Iris pigment epithelial cell (primary cell): ENCODE results near the gene PDE4C.
"Not testable (repeated sequence)": the region's sequence is repeated elsewhere in the genome, so short reads cannot be mapped to it uniquely, and the experiment has no call there.

Experiments used
- DNase-seq: peaks from one replicate; pipeline ENCODE4 v3.0.0-alpha.2; 2011; ENCODE audit warnings: low read depth

Gene PDE4C

DNA sequence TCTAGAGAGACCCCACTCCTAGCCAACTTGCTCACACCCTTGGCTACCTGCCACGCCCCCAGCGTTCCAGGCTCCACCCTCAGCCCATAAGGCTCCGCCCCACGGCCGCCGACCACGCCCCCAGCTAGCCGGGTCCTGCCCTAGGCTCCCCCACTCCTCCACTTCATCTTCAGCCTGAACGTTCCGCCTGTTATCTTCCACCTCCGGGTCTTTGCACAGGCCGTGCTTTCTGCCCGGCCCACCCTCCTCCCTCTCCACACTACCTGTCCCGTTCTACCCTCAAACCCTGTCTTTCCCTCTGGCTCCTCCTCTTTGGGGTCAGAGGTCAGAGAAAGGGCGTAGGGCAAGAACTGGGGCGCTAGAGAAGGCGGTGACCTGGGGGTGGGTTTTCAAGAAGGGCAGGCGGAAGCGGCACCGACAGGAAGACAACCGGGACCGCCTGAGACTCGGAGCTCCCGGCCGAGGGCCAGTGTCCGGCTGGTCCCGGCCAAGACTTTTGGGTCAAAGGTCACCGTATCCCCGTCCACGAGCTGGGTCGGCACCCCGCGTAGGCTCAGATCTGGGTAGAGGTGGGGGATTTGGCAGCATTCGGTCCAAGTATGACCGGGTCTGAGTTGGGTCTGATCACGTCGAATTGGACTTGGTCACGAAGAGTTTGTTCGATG is 2.2 kb downstream of the PDE4C start:
- DNase-seq, result peak; percentile 19

DNA sequence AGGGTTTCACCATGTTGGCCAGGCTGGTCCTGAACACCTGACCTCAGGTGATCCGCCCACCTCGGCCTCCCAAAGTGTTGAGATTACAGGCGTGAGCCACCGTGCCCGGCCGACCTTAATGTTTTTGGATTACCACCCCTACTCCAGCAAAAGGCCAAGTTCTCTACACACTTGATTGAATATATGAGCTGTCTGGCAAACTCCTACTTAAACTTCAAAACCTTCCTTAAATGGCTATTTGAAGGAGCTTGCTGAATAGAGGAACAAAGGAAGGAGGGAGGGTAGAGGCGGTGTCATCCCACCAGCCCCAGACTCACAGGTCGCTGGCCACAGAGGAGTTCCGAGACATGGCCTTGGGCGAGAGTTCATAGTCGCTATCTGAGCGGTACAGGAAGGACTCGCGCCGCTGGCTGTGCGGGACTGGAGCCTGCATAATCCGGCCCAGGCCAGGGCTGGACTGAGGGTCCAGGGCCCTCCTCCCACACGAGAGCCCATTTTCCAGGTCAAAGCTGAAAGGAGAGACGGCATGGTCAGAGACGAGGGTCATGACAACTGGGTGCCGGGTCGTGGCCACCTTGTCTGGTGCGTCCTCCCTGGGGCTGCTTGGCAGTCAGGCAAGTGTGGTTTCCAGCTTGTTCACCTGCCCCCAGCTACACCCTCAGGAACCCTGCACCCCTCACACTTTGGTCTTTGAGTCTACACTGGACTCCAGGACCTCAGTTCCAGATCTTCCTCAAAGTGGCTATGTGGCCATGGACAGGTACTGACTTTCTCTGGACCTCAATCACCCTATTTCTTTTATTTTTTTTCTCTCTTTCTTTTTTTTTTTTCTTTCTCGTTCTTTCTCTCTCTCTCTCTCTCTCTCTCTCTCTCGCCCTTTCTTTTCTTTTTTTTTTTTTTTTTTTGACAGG is 4.2 kb downstream of the PDE4C start:
- no peak for DNase-seq

DNA sequence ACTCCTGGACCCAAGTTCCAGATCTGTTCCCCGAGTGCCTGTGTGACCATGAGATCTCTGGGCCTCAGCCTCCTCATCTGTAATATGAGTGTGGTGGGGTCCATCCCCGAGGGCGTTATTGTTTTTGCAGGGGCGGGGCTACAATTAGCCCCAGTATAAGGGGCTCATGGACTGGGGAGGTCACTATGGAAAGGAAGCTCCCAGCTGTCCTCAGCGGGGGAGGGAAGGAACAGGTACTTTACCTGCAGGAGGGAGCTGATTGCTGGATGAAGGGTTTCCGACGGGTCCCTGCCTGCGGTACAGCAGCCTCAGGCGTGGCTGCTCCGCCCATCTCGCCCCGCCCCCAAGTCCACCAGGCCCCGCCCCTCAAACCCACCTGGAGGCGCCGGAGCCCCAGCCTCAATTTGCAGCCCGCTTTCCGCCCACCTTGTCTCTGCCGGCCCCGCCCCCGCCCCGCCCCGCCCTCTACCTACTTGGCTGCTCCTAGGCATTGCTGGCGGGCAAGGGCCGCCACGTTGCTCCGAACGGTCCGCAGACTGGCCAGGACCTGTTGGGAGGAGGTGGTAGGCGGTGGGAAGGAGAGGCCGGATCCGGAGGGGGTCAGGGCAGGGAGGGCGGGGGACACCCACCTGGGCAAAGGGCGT is 5.5 kb downstream of the PDE4C start:
- DNase-seq, result no peak

DNA sequence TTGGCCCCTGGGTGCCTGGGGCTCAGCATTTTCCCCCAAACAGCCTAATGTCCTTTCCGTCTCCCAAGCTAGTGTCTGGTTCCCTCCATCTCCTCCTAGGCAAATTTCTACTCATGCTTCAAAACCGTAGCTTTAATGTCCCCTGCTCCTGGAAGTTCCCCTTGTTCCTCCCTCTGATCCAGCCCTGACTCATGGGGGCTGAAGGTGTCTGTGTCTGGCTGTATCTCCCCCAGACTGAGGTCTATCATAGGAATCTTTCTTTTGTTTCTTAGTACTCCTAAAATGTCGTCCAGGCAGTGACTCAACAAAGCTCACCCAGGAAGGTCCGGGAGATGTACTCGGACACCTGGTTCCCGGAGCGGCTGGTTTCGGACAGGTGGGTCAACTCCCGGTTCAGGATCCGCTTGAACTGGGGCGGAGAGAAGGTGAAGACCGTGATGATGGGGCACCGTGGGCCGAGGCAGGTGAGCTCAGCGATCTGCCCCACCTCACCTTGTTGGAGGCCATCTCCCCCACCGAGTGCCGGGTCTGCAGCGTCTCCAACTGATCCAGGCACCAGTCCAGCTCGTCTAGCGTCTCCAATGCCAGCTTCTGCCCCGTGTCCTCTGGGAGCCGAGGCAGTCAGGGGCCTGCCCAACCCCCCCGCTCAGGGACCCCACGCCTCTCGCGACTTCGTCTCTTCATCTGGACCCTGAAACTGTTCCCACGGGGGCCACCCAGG is 6.2 kb downstream of the PDE4C start:
- no peak for DNase-seq

DNA sequence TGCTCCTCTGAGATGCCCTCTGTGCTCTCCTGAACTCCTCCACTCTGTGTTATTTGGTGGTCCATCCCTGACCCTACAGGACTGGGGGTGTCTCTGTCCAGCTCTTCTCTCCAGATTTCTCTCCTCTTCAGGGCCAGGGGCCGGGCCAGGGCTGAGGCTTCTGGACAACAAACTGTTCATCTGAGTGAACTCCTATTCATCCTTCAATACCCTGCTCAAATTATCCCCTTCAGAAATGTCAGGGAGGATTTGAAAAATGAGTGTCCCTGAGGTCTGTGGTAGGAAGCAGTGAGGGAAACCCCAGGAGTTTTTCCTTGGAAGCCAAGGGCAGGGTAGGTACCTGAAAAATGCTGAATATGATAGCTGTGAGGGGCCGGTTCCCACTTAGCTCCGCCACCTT is 7.6 kb downstream of the PDE4C start:
- no peak for DNase-seq

DNA sequence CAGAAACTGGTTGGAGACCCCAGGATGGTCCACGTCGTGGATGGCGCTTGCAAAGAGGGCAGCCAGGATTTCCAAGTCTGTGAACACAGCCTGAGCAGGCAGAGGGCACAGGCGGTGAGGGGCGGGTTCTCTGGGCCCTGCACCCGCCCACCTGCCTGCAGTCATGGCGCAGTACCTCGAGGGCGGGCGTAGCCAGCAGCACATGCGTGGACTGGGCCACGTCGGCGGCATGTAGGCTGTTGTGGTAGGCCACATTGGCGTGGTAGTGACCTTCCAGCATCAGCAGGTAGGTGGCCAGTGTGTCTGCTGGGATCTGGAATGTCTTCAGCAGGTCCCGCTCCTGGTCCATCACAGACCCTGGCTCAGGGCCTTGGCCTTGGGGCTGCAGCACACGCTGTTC is 8.1 kb downstream of the PDE4C start:
- no peak for DNase-seq

DNA sequence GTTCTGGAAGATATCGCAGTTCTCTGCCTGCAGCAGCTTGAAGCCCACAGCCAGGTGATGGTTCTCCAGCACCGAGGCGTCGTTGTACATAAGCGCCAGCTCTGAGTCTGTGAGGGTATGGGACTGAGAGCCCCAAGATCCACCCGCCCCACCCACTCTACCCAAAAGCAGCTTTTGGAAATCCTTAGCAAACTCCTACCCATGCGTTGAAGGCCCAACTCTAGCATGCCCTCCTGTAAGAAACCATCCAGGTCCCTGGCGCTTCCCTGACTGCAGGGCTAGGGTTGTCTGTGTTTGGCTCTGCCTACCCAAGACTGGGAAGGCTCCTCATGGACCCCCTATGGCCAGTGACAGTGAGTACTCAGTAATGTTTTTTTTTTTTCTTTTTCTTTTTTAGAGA is 9.4 kb downstream of the PDE4C start:
- DNase-seq, result no peak

DNA sequence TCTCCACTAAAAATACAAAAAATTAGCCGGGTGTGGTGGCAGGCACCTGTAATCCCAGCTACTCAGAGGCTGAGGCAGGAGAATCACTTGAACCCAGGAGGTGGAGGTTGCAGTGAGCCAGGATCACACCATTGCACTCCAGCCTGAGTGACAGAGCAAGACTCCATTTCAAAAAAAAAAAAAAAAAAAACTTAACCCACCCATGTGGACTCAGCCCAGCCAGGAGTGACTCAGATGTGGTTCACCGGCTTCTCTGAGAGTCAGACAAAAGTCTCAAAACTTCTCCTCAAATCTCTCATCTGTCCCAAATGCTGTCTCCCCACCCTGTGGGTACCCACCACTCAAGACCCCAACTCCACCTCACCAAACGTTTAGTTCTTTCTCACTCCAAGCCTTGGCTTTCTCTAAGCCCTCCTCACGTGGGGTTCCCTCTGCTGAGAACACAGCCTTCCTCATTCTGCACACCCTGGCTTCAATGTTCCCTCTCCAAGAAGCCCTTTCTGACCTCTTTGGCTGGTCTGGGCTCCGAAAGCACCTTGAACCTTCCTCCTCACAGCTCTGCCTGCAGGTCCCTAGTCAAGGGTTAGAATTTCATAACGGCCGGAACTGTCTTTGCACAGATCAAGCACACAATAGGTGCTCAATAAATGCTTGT is 11.3 kb downstream of the PDE4C start:
- DNase-seq, result peak; percentile 64

DNA sequence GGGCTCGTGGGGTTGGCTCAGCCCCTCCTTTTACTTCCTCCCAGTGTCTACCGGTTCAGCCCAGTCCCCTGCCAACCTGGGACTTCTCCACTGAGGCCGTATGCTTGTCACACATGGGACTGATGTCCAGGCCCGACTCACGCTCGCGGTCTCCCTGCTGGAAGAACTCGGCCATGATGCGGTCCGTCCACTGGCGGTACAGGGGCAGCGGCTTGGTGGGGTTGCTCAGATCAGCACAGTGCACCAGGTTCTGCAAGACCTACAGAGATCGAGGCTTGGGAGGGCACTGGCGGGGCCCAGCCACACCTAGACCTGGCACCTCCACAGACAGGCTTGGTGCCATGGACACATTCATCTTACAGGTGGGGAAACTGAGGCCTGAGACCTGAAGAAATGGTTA is 14.6 kb downstream of the PDE4C start:
- no peak for DNase-seq

DNA sequence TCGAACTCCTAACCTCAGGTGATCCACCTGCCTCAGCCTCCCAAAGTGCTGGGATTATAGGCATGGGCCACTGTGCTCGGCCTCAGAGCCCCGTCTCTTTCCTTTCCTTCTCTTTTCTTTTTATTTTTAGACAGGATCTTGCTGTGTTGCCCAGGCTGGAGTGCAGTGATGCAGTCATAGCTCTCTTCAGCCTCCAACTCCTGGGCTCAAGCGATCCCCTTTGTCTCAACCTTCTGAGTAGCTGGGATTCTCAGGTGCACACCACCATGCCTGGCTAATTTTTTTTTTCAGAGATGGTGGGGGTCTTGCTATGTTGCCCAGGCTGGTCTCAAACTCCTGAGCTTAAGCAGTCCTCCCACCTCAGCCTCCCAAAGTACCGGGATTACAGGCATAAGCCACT is 16.3 kb downstream of the PDE4C start:
- DNase-seq, result not testable (repeated sequence)

DNA sequence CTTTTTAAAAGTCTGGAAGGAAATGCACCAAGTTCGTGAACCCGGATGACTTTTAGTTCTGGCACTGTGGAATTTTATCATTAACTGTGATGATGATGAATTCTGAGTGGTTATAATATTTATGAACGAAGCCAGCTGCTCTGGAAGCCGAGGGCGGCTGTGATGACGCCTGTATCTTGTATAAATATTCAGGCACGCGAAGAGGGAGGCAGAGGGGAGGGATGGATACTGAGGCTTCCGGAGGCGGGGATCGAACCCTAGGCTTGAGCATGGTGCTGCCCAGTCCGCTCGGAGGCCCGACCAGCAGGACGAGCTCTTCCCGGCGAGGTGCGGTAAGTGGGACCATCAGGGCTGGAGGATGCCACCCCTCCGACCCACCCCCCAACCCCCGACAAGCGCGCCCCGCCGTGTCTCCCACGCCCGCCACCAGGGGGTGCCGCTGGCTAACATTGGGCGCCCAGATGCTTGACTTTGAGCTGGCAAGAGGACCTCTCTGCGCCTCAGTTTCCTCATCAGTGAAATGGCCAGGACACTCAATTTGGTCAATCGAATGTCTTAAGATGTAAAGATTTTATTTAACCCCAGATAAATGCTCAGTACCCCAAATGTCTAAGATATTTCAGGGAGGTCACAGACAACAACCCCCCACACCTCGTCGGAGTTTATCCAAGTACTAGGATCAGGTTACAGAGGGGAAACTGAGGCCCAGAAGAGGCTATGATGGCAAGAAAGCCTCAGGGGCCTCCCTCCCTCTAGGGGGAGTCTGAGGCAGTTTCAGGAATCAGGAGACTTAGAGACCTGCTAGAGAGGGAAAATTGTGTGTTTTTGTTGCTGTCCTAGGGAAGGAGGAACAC is 17.9 kb downstream of the PDE4C start:
- peak; percentile 70 for DNase-seq

DNA sequence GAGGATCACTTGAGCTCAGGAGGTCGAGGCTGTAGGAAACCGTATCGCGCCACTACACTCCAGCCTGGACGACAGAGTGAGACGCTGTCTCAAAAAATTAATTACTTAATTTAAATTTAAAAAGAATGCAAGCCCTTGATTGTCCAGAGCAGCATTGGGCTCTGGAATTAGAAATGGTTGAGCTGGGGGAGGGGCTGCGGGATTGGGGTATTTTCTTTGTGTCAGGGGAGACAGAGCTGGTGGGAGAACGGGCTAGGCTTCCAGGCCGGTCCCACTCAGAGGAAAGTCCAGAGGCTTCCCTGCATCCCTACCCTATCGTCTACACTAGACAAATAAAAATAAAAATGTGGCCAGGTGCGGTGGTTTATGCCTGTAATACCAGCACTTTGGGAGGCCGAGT is 20.2 kb downstream of the PDE4C start:
- no peak for DNase-seq

DNA sequence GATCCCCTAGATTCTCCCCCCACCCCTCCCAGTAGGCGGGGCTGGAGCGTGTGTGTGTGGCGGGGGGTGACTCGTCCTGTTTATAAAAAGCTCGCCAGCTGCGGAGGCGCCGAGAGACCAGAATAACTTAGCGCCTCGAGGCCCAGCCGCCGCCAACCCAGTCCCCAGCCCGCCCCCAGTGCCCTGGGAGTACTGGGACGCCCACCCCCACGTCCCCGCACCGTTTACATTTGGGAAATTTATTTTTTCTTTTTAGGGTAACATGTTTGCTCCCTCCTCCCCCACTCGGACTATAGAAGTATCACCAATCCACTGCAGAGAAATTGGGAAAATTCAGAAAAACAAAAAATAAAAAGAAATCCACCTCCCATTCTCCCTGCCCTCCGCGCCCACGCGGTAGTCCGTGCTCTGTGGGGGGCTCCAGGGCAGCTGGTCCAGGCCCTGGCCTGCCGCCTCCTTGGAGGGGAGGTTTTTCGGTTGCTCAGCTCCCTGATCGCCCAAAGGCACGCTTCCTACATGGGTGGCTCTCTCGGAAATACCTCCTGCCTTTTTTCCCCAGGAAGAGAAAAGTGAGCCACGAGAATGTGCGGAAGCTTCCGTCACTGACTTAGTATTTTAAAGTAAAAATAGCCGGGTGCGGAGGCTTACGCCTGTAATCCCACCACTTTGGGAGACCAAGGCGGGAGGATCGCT is 20.9 kb downstream of the PDE4C start:
- peak; percentile 78 for DNase-seq

DNA sequence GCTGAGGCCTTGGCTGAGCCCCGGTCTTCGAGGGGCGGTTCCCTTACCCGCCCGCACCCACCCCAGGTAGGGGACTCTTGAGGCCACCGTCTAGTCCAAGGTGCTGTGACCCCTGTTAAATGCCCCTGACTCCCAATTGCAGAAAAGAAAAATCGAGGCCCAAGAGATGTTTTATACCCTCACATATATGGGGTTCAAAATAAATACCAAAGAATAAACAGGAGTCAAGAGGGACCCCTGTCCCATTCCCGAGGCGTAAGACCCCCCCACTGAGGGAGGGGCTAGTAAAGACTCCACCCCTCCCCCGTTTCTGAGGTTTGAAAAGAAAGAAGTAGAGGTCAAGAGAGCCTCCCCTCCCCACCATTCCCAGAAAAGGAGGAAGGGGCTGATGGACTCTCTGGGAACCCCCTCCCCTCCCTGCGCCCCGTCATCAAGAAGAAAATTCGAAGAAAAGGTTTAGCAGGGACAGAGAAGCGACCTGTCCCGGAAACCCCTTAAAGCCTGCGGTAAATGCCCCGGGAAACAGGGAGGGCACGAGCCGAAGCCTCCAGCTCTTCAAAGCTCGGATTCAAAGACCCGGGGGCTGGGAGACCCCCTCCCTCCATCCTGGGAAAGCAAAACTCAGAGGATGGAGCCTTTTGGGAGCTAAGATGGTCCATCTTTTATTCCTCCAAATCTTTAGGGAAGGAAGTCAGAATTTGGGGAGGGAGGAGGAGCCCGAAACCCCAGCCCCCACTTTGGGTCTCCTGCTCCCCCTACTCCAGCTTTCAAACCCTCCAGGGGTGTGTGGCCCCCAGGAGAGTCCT is 21.6 kb downstream of the PDE4C start:
- no peak for DNase-seq

DNA sequence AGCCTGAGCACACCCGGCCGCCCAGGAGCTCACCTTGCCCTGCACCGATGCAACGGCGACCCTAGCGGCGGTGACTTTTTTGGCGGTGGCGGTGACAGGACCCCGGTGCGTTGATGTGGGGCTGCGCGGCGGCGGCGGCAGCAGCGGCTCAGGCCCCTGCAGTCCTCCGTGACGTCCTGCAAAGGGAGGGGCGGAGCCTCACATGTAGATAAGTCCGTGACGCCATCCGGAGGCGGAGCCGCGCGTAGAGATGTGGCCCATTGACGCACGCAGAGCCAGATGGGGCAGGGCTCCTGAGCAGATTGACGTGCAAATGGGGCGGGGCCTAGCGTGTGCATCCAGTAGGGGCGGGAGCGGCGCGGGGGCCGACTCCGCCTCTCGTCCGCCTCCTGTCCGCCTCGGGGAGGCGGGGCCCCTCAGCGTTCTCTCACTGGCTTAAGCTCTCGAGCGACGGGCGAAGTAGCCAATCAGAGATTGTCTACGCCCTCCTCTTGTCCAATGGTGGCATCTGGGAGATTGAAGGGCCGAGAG is 22.3 kb downstream of the PDE4C start, which contains the start of gene RAB3A:
TSS of gene RAB3A (minus strand) at position 180 of the 531 bp plus-strand sequence. CDS start 1,302 bp downstream, outside the sequence.
- DNase-seq, result peak; percentile 100

DNA sequence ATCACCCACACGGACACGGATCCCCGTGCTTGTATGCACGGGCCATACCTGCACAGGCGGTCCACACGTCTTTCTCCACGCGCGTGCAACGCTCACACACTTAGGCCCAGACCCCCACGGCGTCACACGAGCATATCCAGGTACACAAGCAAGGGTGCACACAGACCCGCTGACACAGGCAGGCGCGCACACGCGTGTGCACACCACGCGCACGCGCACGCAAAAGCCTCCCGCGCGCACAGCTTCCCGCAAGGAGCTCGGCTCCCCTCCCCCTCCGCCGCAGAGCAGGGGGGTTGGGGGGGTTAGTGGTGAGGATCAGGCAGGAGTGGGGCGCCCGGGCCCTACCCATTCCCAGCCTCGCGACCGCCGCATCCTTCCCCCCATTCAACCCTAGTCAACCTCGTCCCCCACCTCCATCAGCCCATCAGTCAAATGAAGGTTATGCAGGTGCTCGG is 22.8 kb downstream of the PDE4C start:
- DNase-seq, result peak; percentile 14

DNA sequence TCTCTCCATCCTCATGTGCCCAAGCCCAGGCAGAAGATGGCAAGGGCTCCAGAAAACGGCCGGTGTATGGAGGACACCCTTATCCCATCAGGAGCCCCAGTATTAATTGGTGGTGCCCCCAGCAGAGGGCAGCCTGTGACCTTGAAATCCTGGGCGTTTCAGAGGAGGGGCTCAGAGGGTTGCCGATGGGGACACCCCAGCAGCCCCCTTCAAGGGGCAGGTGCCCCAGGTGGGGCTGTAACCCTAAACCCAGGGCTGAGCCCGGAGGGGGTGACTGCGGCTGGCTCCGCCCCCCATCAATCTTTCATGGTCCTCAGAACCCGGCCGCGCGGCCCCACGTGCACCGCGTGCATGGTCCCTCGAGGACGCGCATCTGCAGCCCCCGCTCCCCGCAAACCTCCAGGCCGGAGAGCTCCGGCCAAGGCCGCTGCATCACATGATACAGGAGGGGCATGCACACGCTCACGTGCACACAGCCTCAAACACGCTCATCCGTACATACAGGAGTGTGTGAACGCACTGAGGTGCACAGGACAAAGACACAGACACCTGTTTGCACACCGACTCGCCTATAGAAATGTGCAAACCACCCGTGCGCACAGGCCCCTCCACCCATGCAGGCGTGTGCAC is 23.3 kb downstream of the PDE4C start:
- peak; percentile 11 for DNase-seq

DNA sequence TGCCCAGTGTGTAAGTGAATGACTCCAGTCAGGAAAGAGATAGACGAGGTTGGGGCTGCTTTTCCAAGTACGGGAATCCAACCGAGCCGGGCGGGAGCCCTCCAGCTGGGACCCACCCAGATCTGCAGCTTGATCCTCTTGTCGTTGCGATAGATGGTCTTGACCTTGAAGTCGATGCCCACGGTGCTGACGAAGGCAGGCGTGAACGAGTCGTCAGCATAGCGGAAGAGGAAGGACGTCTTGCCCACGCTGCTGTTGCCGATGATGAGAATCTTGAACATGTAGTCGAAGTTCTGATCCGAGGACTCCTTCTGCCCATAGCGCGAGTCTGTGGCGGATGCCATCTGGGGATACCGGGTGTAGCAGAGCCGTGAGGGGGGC is 23.9 kb downstream of the PDE4C start:
- no peak for DNase-seq
